HPDE6-E6E7 (cell line): ENCODE measurements around the gene TRAF5.

Source experiments
- DNase-seq: peaks from one replicate; pipeline ENCODE4 v3.0.0; 2011; ENCODE audit warnings: missing footprints; ENCODE audit errors: extremely low spot score

Gene TRAF5

DNA sequence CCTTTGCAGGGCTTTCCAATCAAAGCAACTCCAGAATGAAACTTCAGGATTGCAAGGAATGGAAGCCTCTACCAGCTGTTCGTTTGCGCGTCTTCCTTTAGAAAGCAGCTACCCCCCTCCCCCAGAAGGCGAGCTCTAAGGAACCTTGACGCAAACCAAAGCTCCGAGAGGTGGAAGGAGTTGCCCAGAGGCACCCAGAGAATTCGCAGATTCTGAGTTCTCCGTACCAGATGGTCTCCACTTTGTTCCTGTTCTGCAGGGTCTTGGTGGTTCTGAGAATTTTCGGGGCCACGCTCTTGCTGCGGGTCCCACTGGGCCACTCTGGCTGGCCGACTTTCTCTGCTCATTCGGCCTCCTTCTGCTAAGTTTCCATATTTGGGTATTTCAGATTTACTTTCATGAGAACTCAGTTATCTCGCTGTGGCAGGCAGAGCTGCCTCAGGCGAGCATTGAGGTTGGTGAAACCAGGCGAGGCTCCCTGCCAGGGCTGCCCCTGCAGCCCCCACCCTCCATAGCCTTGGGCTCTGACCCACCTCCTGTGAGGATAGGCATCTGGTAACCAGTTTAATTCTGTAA is 801 bp downstream of the TRAF5 start:
- DNase-seq = no peak

DNA sequence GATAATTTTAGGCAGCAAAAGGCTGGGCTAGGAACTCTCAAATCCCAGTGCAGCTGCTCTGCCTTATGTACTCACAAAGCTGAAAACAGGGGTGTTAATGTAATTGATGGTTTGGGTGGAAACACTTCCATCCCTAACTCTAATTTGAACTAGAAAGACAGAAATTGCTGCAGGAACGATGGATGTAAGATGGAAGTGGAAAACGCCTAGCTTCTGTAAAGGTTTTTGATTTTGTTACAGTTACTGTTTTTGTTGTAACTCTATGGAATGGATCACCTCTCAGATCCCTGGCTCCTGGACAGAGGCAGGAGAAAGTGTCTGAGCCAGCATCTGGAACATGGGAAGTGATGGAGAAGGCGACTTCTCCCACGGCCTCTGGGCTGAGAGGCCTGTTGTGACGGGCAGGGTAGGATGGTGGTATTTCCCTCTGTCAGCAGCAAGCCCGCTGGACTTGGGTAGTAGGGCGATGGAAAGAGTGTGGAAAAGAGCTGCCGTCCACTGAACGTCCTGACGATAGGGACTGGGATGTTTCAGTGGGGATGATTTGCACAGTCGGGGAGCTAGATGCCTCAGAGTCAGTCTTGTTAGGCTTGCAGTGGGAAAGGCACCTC is 1.6 kb downstream of the TRAF5 start:
- DNase-seq = no peak

DNA sequence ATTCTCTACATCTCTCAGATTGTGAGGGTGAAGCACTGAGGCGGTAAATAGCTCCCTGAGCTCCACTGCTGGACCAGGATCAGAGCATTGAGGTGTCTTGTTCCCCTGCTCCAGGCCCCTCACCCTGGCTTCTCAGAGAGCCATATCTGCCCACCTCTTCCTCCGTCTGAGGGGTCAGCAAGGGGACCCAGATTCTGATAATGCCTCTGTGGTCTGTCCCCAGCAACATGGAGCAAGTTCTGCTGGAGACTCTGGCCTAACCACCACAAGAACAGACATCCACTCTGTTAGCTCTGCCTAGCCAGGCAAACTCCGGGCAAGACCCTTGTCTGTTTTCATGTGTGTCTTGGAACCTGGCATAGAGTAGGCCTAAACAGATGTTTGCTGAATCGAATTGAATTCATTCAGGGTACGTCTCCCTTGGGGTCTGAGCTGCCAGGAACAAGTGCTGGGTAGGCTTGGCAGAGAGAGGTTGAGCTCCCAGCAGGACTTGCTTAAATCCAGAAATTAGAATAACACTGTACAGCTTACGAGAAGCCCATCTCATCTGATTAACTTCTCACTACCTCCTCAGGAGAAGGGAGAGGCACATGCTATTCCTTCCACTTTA is 2.3 kb downstream of the TRAF5 start:
- DNase-seq = no peak

DNA sequence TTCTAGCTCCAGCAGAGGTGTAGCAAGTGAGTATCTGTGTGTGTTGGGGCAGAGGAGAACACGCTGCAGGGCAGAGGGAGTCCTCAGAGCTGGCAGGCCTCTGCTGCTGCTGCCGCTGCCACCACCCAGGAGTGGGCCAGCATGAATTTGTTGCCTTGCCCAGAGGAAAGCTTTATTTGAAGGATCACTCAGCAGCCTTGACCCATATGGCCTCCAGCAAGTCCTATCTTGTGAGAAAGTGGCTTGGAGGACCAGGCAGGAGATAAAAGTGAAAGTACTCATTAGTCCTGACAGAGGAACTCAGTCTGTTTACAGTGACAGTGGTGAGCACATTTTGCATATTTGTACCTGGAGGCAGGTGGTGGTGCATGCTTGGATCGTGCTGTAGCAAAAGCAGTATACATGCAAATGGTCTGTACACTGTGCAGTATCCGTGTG is 3.1 kb downstream of the TRAF5 start:
- DNase-seq = no peak

DNA sequence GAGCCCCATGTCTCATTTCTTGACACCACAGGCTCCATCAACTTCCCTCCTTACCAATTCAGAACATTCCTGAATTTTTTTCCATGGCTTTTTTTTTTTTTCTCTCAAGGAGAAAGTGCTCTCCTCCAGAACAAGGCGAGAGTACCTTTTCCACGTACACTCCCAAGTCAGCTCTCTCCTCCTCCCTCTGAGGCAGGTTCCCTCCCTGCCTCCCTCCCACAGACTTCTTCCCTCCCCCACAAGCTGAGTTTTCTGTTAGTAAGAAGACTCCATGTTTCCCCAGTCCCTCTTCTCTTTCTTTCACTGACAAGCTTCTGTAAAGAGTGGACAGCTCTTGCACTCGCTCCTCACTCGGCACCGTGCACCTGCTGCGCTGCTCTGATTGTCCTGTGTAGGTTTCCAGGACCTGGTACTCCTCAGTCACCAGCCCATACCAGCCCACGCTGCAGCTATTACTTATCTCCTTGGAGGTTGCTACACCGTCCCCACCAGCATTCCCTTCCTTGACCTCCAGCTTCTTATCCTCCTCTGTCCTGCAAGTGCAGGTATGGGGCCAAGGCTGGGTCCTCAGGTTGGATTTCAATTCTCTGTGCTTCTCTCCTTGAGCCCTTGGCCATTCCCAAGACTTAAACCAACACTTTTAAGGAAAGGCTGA is 3.8 kb downstream of the TRAF5 start:
- no peak for DNase-seq

DNA sequence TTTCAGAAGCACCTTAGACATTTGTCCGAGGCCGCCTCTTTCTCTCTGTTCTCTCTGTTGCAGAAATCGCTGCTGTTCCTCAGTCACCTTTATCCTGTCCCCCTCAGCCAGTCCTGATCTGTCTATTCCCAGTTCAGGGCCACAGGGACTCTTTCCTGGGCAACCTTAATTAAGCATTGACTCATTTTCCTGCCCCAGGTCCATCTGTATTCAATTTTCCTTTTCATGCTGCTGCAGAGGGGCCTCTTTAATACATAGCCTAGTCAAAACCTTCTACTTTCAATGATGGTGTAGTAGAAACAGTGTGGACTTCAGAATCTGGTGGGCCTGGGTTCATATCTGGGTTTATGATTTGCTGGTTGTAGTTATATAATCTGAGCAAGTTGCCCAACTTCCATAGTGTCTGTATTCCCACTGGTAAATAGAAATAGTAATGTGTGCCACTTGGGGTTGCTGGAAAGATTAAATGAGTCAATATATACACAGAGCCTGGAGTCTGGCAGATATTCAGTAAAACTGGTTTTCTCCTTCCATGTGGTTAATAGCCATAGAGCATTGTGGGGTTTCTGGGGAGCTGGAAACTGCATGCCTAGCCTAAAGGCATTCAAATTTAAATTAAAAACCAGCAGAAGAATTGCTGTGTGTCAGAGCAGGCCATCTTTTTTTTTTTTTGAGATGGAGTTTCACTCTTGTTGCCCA is 4.5 kb downstream of the TRAF5 start:
- DNase-seq = no peak

DNA sequence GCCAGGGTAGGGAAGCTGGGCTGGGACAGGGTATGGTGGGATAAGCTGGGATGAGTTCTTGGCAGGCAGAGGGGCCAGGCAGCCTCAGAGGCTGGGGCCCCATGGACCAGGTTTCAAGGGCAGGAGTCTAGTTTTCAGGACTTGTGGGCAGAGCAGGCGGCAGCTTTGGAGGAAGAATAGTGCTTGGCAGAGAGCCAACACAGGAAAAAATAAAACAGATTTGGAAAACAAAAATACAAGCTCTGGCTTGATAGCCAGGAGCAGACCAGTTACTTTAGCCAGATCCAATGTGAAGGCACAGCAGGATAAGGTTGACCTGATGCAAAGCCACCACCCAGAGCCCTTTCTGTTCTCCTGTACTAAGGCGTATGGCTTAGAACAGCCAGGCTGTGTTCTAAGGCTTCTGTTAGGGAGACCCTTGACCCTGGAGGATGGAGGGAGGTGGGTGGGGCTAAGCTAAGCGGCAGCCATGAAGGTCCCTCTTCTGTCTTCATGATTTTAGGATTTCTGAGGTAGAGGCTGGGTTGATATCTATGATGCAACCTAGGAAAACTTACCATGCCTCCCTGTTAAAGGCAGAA is 5.5 kb downstream of the TRAF5 start:
- no peak for DNase-seq

DNA sequence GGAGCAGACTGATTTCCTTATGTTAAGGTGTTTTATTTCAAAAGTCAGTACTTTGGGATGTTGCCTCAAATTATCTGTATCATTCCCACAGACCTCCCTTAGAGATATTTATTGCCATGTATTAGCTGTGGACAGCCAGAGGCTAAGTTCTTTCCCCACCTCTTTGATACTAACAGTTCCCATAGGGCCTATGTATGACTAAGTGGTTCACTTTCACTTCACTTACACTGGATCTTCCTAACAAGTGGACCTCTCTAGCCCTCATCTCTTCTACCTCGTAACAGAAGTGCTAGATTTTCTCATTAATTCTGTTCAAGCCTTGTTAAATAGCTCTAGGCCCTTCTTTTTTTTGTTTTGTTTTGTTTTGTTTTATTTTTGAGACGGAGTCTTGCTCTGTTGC is 6.2 kb downstream of the TRAF5 start:
- DNase-seq = no peak

DNA sequence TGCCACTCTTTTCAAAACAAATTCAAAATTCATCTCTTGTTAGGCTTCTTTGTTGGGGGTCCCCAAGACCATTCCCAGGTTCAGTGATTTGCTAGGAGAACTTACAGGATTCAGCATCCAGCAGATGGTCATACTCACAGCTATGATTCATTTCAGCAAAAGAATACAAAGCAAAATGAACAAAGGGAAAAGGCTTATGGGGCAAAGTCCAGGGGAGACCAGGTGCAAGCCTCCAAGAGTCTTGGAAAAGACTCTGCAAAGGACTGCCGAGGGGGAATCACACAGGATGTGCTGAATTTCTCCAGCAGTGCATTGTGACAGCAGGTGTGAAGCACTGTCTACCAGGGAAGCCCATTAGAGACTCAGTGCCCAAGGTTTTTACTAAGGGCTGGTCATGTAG is 7.3 kb downstream of the TRAF5 start:
- DNase-seq = no peak

DNA sequence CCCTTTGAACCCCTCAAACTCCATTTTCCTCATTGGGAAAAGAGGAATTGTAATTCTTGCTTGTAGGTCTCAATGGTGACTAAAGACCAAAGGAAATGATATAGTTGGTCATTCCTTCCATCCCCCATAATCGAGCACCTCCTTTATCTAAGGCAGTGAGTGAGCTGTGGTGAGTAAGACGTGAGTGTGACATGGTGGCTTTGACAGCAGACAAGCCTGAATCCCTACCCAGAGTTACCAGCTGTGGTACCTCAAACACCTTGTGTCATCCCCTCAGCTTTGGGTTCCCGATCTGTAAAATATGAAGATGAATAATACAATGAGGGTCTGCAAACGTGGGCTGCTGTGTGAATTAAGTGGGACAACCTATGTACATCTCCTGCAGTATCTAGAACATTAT is 8.4 kb downstream of the TRAF5 start:
- DNase-seq = no peak

DNA sequence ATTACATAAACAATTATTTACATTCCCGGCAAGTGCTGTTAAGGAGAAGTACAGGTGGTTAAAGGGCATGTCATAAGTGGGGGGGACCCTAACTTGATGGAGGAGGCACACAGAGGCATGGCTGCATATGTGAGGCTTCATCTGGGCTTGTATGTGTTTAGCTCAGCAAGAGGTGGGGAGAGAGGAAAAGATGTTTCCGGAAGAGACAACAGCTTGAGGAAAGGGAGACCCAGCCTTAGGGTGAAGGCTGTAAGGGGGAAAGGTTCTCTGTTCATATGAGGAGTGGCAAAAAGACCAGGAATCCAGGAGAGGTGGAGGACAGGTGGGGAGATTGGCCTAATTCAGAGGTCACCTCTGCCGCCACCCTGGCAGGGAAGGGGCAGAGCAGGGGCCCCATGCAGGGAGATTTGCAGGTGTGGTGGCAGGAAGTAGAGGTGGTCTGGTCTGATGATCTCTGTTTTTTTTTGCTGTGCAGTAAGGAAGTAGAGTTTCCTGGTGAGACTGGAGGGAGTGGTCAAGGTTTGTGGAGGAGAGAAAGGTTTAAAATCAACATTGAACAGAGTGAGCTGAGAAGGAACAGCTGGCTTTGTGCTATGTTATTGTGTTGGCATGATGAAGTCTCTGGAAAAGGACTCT is 9.0 kb downstream of the TRAF5 start:
- no peak for DNase-seq

DNA sequence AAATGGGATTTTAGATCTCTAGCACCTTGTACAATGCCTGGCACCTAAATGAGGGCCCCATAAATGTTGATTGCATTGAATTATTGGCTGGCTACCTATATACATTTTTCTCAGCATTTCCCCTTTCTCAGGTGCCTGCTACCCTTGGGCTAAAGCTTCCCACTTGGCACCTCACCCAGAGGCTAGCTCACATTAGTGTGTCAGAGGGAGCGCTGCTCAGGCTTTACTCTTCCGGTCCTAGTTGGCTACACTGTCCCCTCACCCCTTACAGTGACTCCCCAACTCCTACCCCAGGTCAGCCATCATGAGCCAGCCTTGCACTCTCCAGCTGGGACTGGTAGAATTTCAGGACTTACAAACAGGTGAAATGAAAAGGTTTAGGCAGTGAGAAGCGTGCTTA is 9.5 kb downstream of the TRAF5 start:
- DNase-seq = no peak

DNA sequence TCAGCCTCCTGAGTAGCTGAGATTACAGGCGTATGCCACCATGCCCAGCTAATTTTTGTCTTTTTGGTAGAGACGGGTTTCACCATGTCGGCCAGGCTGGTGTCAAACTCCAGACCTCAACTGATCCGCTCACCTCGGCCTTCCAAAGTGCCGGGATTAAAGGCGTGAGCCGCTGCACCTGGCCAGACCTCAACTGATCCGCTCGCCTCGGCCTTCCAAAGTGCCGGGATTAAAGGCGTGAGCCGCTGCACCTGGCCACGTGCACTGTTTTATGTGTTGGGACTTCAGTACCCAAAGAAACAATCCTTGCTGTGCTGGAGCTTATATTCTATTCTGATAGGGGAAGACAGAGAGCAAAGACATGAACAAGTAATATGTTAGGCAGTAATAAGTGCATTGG is 10.1 kb downstream of the TRAF5 start:
- no peak for DNase-seq

DNA sequence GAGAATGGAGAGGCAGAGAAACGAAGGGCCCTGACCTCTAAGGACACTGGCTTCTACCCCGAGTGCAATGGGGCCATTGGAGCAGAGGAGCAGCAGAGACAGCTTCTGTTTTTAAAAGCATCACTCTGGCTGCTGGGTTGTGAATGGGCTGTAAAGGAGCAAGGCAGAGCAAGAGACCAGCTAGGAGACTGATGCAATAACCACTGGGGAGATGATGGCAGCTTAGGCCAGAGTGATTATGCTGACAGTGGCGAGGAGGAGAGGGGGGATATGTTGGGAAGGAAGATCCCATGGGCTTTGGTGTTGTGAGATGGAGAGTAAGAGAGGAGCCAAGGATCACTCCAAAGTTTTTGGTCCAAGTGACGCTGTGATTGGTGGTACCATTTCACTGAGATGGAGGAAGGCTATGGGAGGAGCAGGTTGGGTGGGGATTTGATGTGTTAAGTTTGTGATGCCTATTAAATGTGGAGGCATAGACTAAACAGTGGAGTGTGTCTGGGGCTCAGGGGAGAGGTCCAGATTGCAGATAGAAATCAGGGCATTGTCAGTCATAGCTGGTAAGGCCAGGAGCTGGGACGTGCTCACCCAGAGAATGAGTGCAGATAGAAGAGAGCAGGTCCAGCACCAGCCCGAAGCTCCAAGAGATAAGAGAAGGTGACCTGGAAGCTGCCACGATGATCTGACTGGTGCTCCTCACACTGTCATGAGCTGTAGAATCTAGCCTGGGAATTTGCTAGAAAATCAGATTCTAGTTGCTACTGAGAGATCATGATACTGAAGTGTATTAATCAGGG is 11.0 kb downstream of the TRAF5 start:
- DNase-seq = no peak

DNA sequence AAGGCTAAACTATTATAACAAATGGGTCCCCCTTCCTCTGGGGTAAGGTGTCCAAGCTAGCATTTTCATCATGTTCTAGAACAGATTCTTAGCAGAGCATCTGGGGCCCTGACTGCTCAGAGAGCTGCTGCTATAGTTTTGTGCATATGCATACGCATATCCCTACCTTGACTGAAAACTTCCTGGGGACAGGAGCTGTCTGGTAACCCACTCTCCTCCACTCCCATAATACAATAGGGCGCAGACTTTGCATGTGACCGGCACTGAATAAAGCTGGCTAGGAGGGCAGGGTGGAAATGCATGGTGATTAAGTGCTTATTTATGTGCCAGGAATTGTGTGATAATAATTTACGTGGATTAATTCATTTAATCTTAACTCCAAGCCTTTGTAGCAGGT is 11.6 kb downstream of the TRAF5 start:
- DNase-seq = no peak

DNA sequence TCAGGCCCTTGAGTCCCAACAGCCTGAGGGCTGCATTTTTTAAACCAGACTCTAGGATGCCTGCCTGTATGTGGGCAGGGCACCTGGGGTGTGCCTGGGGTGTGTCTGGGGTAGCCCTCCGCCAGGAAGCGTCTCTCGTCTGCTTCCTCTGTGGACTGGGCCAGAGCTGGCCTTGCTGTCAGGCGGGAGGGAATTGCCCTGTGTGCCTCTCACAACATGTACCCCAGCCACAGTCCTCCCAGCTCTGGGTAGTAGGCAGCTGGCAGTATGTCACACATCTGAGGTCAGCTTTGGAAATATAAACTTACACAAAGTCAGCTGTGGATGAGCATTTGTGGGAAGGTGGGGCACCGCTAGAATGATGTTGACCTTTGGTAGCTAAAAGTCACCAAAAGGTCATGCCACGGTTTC is 13.0 kb downstream of the TRAF5 start:
- DNase-seq = no peak

DNA sequence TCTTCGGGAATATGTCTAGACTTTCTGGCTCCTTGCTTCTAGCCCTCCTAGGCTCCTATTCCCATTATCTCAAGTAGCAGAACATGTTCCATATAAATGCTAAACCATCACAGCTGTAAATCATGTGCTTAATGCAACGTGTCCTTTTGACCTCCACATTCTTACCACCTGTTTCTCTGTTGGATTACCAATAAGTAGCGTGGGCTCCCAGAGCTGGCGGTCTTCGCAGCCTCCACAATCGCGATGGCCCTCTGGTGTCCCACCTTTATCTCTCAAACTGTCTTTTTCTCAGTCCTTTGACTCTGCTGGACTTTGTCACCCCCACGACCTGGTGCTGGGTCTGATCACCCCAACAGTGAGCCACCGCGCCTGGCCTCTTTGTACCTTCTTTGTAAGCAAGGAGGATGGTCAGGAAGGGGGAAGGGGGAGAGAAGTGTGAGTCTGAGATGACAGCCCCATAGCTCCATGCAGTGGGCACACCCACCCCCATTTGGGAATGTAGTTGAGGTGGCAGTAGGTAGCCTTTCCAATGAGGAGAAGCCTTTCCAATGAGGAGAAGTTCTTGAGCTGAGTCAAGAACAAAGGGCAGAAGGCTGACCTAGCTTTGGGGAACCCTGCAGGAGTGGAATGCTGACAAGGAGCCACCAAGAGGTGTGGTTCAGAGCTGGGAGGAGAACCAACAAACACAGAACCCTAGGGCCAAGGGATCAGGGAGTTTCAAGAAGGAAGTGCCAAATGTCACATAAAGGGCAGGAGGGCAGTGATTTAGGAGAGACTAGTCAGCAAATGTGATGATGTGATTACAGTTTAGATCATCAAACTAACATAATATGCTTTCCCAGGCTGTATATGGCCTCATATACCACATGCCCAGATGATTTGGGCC is 14.2 kb downstream of the TRAF5 start:
- DNase-seq = no peak

DNA sequence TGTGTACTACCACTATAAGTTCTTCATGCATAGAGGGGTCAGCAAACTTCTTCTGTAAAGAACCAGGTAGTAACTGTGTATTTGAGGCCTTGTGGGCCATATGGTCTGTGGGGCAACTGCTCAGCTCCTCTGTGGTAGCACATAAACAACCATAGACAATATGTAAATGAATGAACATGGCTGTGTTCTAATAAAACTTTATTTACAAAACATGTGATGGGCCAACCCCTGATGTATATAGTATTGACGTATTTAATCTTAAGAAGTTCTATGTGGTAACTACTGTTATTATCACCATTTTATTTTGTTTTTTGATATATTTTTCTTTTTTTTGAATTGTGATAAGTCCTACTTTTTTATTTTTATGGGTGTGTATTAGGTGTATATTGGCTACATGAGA is 15.4 kb downstream of the TRAF5 start:
- no peak for DNase-seq

DNA sequence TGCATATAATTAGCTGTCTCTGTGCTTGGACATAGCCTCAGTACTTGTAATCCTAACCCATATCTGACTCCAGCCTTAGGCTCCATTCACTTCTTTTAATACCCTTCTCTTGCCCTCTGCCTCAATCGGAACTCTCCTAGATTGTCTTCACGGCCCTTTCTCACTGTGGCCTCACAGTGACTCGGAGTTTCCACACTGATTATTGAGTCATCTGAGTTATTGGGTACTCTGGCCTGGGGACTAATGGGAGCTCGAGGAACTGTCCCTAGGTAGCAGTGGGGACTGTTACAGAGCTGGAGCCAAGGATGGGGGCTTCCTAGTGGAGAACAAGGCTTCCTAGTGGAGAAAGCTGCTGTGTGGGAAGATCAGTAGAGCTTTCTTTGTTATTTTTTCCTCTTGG is 17.0 kb downstream of the TRAF5 start:
- DNase-seq = no peak

DNA sequence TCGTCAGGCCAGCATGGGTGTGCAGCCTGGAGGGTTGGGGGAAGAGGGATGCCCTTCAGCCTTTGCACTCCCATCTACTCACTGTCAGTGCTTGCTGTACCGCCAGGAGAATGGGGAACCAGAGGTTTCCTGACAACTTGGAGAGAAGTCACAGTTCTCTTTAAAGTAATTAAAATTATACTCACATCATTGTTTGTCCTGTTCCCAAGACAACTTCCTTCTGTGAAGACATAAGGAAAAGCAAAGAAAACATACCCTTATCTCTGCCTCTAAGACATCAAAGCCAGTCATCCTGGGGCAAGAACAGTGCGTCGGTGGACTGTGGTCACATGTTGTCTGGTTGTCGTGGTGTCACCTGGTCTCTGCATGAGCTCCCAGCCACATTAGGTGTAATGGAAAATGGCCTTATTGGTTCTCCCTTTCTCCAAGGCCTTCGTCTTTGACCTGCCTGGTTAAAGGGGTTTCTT is 17.6 kb downstream of the TRAF5 start:
- no peak for DNase-seq
